Ramos (cell line): ENCODE data around the gene TSC2.
"Not testable (repeated sequence)": the region's sequence is repeated elsewhere in the genome, so short reads cannot be mapped to it uniquely, and the experiment has no call there.

Experiments used
- in situ Hi-C: fragments of 300-500 bp; cut with MboI; formaldehyde crosslinking; loops from one replicate; pipeline ENCODE4 v1.14.3; 2022; ENCODE audit warnings: low sequenced_read_pairs; ENCODE audit not compliant: unreplicated experiment

The TSC2 gene

GRCh38 chr16:2091547-2092255 is 43.9 kb downstream of the TSC2 start:
- in situ Hi-C loops, result no loop called here

- in situ Hi-C loops, result no loop called here
These were observed 44.5 kb downstream of the TSC2 start for GRCh38 chr16:2092256-2092620.

GRCh38 chr16:2092866-2093265 is 45.1 kb downstream of the TSC2 start:
- in situ Hi-C loops, result no loop called here

- in situ Hi-C loops, result no loop called here
These were observed 46.0 kb downstream of the TSC2 start for GRCh38 chr16:2093793-2094192.

- in situ Hi-C loops, result no loop called here
These were observed 47.6 kb downstream of the TSC2 start for GRCh38 chr16:2095315-2095853.

- in situ Hi-C loops, result no loop called here
These were observed 48.3 kb downstream of the TSC2 start for GRCh38 chr16:2095918-2096582.

- in situ Hi-C loops, result no loop called here
These were observed 49.2 kb downstream of the TSC2 start for GRCh38 chr16:2096853-2097595.

GRCh38 chr16:2097689-2098088 is 49.9 kb downstream of the TSC2 start:
- in situ Hi-C loops, result not testable (repeated sequence)

- in situ Hi-C loops, result not testable (repeated sequence)
These were observed 53.8 kb downstream of the TSC2 start for GRCh38 chr16:2101581-2101980.

GRCh38 chr16:2102471-2102870 is 54.7 kb downstream of the TSC2 start:
- in situ Hi-C loops, result no loop called here

- in situ Hi-C loops, result not testable (repeated sequence)
These were observed 56.7 kb downstream of the TSC2 start for GRCh38 chr16:2104464-2104863.

- in situ Hi-C loops, result not testable (repeated sequence)
These were observed 57.5 kb downstream of the TSC2 start for GRCh38 chr16:2105291-2105690.

GRCh38 chr16:2105769-2106168 is 58.0 kb downstream of the TSC2 start:
- in situ Hi-C loops, result not testable (repeated sequence)

GRCh38 chr16:2106211-2106610 is 58.4 kb downstream of the TSC2 start:
- in situ Hi-C loops, result not testable (repeated sequence)

- in situ Hi-C loops, result not testable (repeated sequence)
These were observed 59.5 kb downstream of the TSC2 start for GRCh38 chr16:2107121-2107790.

GRCh38 chr16:2107791-2108125 is 60.0 kb downstream of the TSC2 start:
- in situ Hi-C loops, result not testable (repeated sequence)

GRCh38 chr16:2108446-2109270 is 60.9 kb downstream of the TSC2 start:
- in situ Hi-C loops, result not testable (repeated sequence)

GRCh38 chr16:2109271-2109580 is 61.4 kb downstream of the TSC2 start:
- in situ Hi-C loops, result not testable (repeated sequence)

- in situ Hi-C loops, result not testable (repeated sequence)
These were observed 62.1 kb downstream of the TSC2 start for GRCh38 chr16:2109872-2110271.
